Subcutaneous adipose tissue (tissue), 4 donors: ENCODE measurements around the gene GPR162. TPM values are rescaled to one million over a fixed set of nuclear protein-coding genes. Genes with fewer than 3 reads are reported as not detected.

ENCODE experiments used
- CTCF ChIP-seq: fragments of 450-650 bp; IDR thresholded peaks from one replicate; pipeline ENCODE4 v1.5.1; 2016; ENCODE audit warnings: low read depth, mild to moderate bottlenecking, control low read depth, antibody characterized with exemption, moderate library complexity
- total RNA-seq, 4 donors: library from RNA; depleted of rRNA; stranded (reverse); fragments of >200 nt; gene quantifications; one replicate each; pipeline ENCODE4 v1.1.0, GENCODE V29; 2016

GPR162 gene
- total RNA-seq, 4 donors from 2014 or later, result 0.66 to 3.1 (median 2.1) TPM

DNA sequence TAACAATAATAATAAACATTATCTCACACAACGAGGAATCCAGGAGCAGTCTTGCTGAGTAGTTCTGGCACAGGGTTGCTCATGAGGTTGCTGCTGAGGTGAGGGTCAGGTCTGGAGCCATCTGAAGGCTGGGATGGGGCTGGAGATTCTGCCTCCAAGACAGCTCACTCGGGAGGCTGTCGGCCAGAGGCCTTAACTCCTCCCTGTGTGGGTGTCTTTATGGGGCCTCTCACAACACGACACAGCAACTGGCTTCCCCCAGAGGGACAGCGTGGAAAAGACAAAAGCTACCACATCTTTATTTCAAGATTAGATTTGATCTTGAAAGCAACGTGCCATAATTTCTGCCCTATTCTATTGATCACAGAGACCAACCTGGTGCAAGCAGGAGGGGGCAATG is 39.5 kb upstream of the GPR162 start:
- no peak for TF ChIP-seq CTCF

DNA sequence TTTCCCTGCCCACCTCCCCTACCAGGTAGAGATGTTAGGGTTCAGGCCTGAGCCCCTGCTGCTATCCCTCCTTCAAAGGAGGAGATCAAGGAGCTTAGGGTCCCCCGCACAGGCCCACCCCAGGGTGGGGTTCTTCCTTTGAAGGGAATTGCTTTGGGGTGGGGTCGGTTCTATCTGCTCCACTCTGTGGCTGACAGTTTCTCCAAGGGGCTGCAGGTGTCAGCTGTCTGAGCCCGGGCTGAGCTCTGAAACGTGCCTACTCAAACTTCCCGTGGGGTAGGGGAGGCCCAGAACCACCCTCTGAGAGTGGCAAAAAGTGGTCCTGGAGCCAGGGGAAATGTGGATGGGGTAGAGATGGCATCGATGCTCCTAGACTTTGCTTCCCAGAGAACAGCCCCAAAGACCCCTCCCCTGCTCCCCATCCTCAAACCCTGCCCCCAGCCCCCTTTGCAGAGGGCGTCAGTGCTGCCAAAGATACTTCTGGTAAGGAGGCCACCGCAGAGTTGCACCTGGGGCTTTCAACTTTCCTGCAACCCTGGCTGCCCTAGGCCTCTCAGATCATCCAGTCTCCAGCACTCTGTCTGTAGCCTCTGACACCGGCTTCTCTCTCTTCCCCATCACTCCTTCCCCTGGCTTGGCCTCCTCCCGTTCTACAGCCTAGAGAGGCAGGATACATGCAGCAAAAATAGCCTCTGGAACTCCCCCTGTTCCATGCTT is 38.6 kb upstream of the GPR162 start:
- no peak for TF ChIP-seq CTCF

- TF ChIP-seq CTCF, result no peak
These were observed 37.8 kb upstream of the GPR162 start for GRCh38 chr12:6783828-6784227.

GRCh38 chr12:6784296-6784695 is 37.3 kb upstream of the GPR162 start:
- no peak for TF ChIP-seq CTCF

GRCh38 chr12:6784761-6785160 is 36.9 kb upstream of the GPR162 start:
- TF ChIP-seq CTCF, result no peak

DNA sequence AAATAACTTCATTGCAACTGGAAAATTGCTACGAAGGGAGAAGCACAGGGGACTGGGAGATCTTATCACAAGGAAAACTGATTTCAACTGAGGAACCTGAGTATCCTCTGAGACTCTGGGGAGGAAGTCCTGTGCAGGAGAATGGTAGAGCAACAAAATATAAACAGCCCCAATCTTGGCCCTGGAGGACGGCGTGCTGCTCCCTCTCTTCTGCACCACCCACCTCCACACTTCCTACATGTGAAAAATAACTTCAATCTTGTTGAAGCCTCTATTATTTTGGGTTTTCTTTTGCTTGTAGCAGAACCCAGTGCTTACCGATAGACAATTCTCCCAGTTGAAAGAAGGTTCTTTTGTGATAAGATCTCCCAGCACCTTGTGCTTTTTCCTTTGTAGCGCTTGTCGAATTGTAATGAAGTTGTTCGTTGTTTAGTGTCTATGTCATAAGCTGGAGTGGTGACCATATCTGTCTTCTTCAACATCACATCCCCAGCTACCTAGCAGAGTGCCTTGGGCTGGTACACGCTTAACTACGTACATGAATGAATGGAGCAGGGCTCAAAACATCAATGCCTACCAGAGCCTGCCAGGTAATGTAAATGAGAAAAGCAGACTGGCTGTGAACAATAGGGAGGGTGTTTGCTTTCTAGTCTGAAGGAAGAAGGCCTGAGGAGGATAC is 35.1 kb upstream of the GPR162 start:
- no peak for TF ChIP-seq CTCF

DNA sequence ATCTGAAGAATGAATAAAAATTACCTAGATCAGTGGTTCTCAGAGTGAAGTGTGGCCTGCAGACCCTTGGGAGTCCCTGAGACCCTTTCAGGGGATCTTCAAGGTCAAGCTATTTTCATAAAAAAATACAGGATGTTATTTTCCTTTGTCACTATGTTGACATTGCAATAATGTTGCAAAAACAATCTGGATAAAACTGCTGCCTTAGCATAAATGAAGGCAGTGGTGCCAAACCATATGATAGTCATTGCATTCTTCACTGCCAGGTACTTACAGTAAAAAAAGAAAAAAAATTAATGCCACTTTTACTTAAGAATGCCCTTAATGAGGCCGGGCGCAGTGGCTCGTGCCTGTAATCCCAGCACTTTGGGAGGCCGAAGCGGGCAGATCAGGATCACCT is 34.3 kb upstream of the GPR162 start:
- TF ChIP-seq CTCF, result no peak
